Liver (tissue), 9 donors: ENCODE measurements around the gene ADGRV1. TPM values are rescaled to one million over a fixed set of nuclear protein-coding genes. Genes with fewer than 3 reads are reported as not detected.

ENCODE experiments used
- DNase-seq: peaks from one replicate; pipeline ENCODE4 v3.0.0-alpha.2; 2017; ENCODE audit warnings: low spot score
- H3K27ac ChIP-seq, 2 donors: one replicate each; pipeline ENCODE4 v1.7.0; 2013; ENCODE audit warnings: inconsistent platforms in 2 of 2, low read length in 2 of 2, control low read depth in 1 of 2, low read depth in 1 of 2, mild to moderate bottlenecking in 1 of 2
- H3K27me3 ChIP-seq, 4 donors: one replicate each; pipeline versions ENCODE4 v1.6.1 to v1.7.0; 2013; ENCODE audit warnings: low read length in 3 of 4, inconsistent platforms in 1 of 4, mild to moderate bottlenecking in 1 of 4, moderate library complexity in 1 of 4; ENCODE audit not compliant: control insufficient read depth in 4 of 4, insufficient read depth in 4 of 4
- H3K36me3 ChIP-seq, 4 donors: one replicate each; pipeline versions ENCODE4 v1.6.1 to v1.7.0; 2013; ENCODE audit warnings: low read length in 3 of 4, mild to moderate bottlenecking in 3 of 4, low read depth in 1 of 4, moderate library complexity in 1 of 4; ENCODE audit not compliant: control insufficient read depth in 4 of 4, insufficient read depth in 3 of 4
- H3K4me1 ChIP-seq, 4 donors: one replicate each; pipeline versions ENCODE4 v1.6.1 to v1.7.0; 2013; ENCODE audit warnings: low read length in 3 of 4, mild to moderate bottlenecking in 3 of 4, moderate library complexity in 1 of 4; ENCODE audit not compliant: control insufficient read depth in 4 of 4, insufficient read depth in 4 of 4
- H3K4me3 ChIP-seq, 3 donors: one replicate each; pipeline versions ENCODE4 v1.6.1 to v1.7.0; 2013; ENCODE audit warnings: low read length in 3 of 3, control low read depth in 1 of 3, low read depth in 1 of 3, mild to moderate bottlenecking in 1 of 3
- H3K9ac ChIP-seq, 2 donors: one replicate each; pipeline ENCODE4 v1.7.0; 2013; ENCODE audit warnings: low read length in 2 of 2, mild to moderate bottlenecking in 2 of 2, moderate library complexity in 2 of 2, control low read depth in 1 of 2, low read depth in 1 of 2
- H3K9me3 ChIP-seq, 4 donors: one replicate each; pipeline versions ENCODE4 v1.6.1 to v1.7.0; 2013; ENCODE audit warnings: low read length in 3 of 4; ENCODE audit not compliant: control insufficient read depth in 4 of 4
- ATF3 ChIP-seq: IDR thresholded peaks from 2 replicates; pipeline ENCODE4 v1.6.1; 2016; ENCODE audit warnings: antibody characterized with exemption
- CTCF ChIP-seq: fragments of 150-350 bp; IDR thresholded peaks from 2 replicates; pipeline ENCODE4 v1.5.1; 2017; ENCODE audit warnings: improper control_type of control experiment, low read depth, low read length; ENCODE audit not compliant: missing input control
- MAX ChIP-seq: IDR thresholded peaks from 2 replicates; pipeline ENCODE4 v1.6.1; 2016; ENCODE audit warnings: antibody characterized with exemption
- REST ChIP-seq: IDR thresholded peaks from 2 replicates; pipeline ENCODE4 v1.6.1; 2016; ENCODE audit warnings: antibody characterized with exemption, mild to moderate bottlenecking
- RXRA ChIP-seq, 2 donors: IDR thresholded peaks; 2 replicates each; pipeline ENCODE4 v1.6.1; 2017 to 2018; ENCODE audit warnings: antibody characterized with exemption in 2 of 2, mild to moderate bottlenecking in 1 of 2
- TAF1 ChIP-seq: conservative IDR thresholded peaks from 2 replicates; pipeline ENCODE4 v1.6.1; 2016; ENCODE audit warnings: antibody characterized with exemption, mild to moderate bottlenecking
- ZBTB33 ChIP-seq: IDR thresholded peaks from 2 replicates; pipeline ENCODE4 v1.6.1; 2016; ENCODE audit warnings: antibody characterized with exemption
- WGBS: extraction: QIAGEN DNeasy Blood & Tissue Kit; methylation state at CpG from one replicate; pipeline ENCODE4 v1.1.7; 2013; 5-methylcytosine and 5-hydroxymethylcytosine counted together
- polyA plus RNA-seq, 2 donors: library from polyadenylated mRNA; stranded (reverse) in 1 of 2; unstranded in 1 of 2; fragments of 200-250 nt in 1 of 2; fragments of >200 nt in 1 of 2; fragmentation: Nextera tagmentation in 1 of 2; extraction: Ambion mirVana in 1 of 2; gene quantifications; one replicate each; pipeline versions ENCODE4 v1.2.1 to v1.2.3, GENCODE V29; 2013 to 2015
- total RNA-seq, 2 donors: library from RNA; depleted of rRNA; stranded (reverse); fragments of >200 nt; gene quantifications; one replicate each; pipeline ENCODE4 v1.2.3, GENCODE V29; 2014
- donor health status: healthy.
- donor health status: healthy.
- donor health status: healthy.
- donor health status: healthy.
- donor health status: healthy.

The ADGRV1 gene
- total and polyA plus RNA-seq, 4 donors, result 5.1 to 15.5 (median 9.6) TPM

GRCh38 chr5:90933298-90933697 lies 374.7 kb downstream of the ADGRV1 start:
- TF ChIP-seq CTCF (no peak), MAX (no peak), REST (no peak)
- no peaks in the 10 kb centered on the region for H3K36me3 ChIP-seq
- peaks cover 0 to 19% (median 10%) of the 10 kb centered on the region in 4 donors for H3K4me1 ChIP-seq
- no peak overlapping the region for H3K9ac ChIP-seq
- H3K4me3 ChIP-seq, result no peak overlapping the region
- H3K27ac ChIP-seq, result no peak overlapping the region
- H3K27me3 ChIP-seq, result no peaks in the 10 kb centered on the region
- DNase-seq, result no peak
- H3K9me3 ChIP-seq, result no peaks in the 10 kb centered on the region

GRCh38 chr5:90934091-90934719 lies 375.6 kb downstream of the ADGRV1 start:
- no peak overlapping the region for H3K27ac ChIP-seq
- no peak overlapping the region for H3K9ac ChIP-seq
- DNase-seq, result no peak
- no peaks in the 10 kb centered on the region for H3K9me3 ChIP-seq
- WGBS, result 80% methylated on average over 5 of the region's 5 CpGs
- H3K4me1 ChIP-seq, result peaks cover 0 to 19% (median 10%) of the 10 kb centered on the region in 4 donors
- H3K4me3 ChIP-seq, result no peak overlapping the region
- H3K27me3 ChIP-seq, result no peaks in the 10 kb centered on the region
- H3K36me3 ChIP-seq, result no peaks in the 10 kb centered on the region
- TF ChIP-seq ZBTB33 (no peak), ATF3 (no peak), TAF1 (no peak), CTCF (no peak), RXRA (IDR thresholded peaks at IDR 0.05) (no peak)
